Common myeloid progenitor, CD34-positive (primary cell): ENCODE measurements around the gene RASEF.
"Not testable (repeated sequence)": the region's sequence is repeated elsewhere in the genome, so short reads cannot be mapped to it uniquely, and the experiment has no call there.

Source experiments
- CTCF ChIA-PET: fragments of 350-600 bp; sonication (Branson Sonifier 250); formaldehyde crosslinking; loops from one replicate; lab custom pipeline; 2021; ENCODE audit warnings: antibody characterized with exemption; lab: Charles Lee
- POLR2A ChIA-PET: fragments of 350-600 bp; sonication (Branson Sonifier 250); formaldehyde crosslinking; loops from one replicate; lab custom pipeline; 2021; ENCODE audit warnings: antibody characterized with exemption; lab: Charles Lee
- DNase-seq, 3 donors: peaks; one replicate each; pipeline versions ENCODE4 v3.0.0 to v3.0.0-alpha.2; 2013
- H3K27ac ChIP-seq, 2 experiments: 1 replicate in 1 of 2; 2 replicates in 1 of 2; pipeline ENCODE4 v1.7.0; 2013; ENCODE audit warnings: inconsistent platforms in 2 of 2, low read length in 2 of 2, mild to moderate bottlenecking in 2 of 2, low read depth in 1 of 2, moderate library complexity in 1 of 2; ENCODE audit not compliant: severe bottlenecking in 2 of 2, insufficient read depth in 1 of 2, poor library complexity in 1 of 2
- H3K27me3 ChIP-seq, 5 experiments: replicated peaks in 2 of 5; 1 replicate in 3 of 5; 2 replicates in 2 of 5; pipeline versions ENCODE4 v1.6.1 to v1.7.0; 2013; ENCODE audit warnings: low read length in 4 of 5, mild to moderate bottlenecking in 2 of 5, moderate library complexity in 2 of 5, inconsistent platforms in 1 of 5; ENCODE audit not compliant: insufficient read depth in 5 of 5, control insufficient read depth in 4 of 5
- H3K36me3 ChIP-seq, 4 experiments: 1 replicate in 2 of 4; 2 replicates in 2 of 4; pipeline versions ENCODE4 v1.6.1 to v1.7.0; 2013; ENCODE audit warnings: low read length in 3 of 4, control low read depth in 1 of 4, mild to moderate bottlenecking in 1 of 4; ENCODE audit not compliant: control insufficient read depth in 4 of 4, insufficient read depth in 4 of 4
- H3K4me1 ChIP-seq, 4 experiments: 1 replicate in 3 of 4; 2 replicates in 1 of 4; pipeline versions ENCODE4 v1.6.1 to v1.7.1; 2013; ENCODE audit warnings: low read length in 3 of 4, mild to moderate bottlenecking in 3 of 4, control low read depth in 1 of 4, inconsistent platforms in 1 of 4, moderate library complexity in 1 of 4; ENCODE audit not compliant: control insufficient read depth in 4 of 4, insufficient read depth in 4 of 4; ENCODE audit errors: control extremely low read depth in 1 of 4
- H3K4me3 ChIP-seq, 7 experiments: 1 replicate in 4 of 7; 2 replicates in 3 of 7; pipeline versions ENCODE4 v1.5.1 to v1.7.0; 2013; ENCODE audit warnings: mild to moderate bottlenecking in 7 of 7, low read length in 6 of 7, moderate library complexity in 6 of 7, inconsistent platforms in 2 of 7, low read depth in 2 of 7, control low read depth in 1 of 7; ENCODE audit not compliant: insufficient read depth in 4 of 7, control insufficient read depth in 1 of 7; ENCODE audit errors: extremely low read depth in 1 of 7
- H3K9me3 ChIP-seq, 5 experiments: 1 replicate in 4 of 5; 2 replicates in 1 of 5; pipeline versions ENCODE4 v1.6.1 to v1.7.1; 2013; ENCODE audit warnings: low read length in 4 of 5, mild to moderate bottlenecking in 2 of 5, inconsistent platforms in 1 of 5, low read depth in 1 of 5, moderate library complexity in 1 of 5; ENCODE audit not compliant: control insufficient read depth in 4 of 5, insufficient read depth in 2 of 5; ENCODE audit errors: control extremely low read depth in 1 of 5
- WGBS: methylation state at CpG from one replicate; pipeline ENCODE4 v1.1.5; 2013; ENCODE audit not compliant: insufficient coverage; 5-methylcytosine and 5-hydroxymethylcytosine counted together

RASEF gene

DNA sequence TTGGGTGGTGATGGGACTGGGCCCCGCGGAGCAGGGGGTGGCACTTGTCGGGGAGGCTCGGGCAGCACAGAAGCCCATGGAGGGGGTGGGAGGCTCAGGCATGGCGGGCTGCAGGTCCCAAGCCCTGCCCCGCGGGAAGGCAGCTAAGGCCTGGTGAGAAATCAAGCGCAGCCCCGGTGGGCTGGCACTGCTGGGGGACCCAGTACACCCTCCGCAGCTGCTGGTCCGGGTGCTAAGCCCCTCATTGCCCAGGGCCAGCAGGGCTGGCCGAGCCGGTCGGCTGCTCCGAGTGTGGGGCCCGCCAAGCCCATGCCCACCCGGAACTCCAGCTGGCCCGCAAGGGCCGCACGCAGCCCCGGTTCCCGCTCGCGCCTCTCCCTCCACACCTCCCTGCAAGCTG is 30.4 kb upstream of the RASEF start:
- H3K27ac ChIP-seq, H3K36me3 ChIP-seq, H3K9me3 ChIP-seq, POLR2A ChIA-PET, DNase-seq, H3K4me3 ChIP-seq, H3K4me1 ChIP-seq, H3K27me3 ChIP-seq: not testable (repeated sequence)
- CTCF ChIA-PET = interaction anchor here (1.1 kb wide), 1 partner anchor 15 kb away, joined by 4 read pairs; no protein-coding TSS in a partner anchor
- WGBS = 93% methylated on average over 10 of the region's 24 CpGs

GRCh38 chr9:83081846-83082245 is 18.9 kb upstream of the RASEF start:
- Histone ChIP-seq H3K36me3 (no peaks in the 10 kb centered on the region), H3K4me3 (no peak overlapping the region), H3K9me3 (peaks cover 0 to 3% (median 0%) of the 10 kb centered on the region in 5 experiments), H3K27me3 (no peaks in the 10 kb centered on the region), H3K27ac (no peak overlapping the region), H3K4me1 (no peaks in the 10 kb centered on the region)
- ChIA-PET POLR2A (no interaction called here), CTCF (no interaction called here)
- 100% methylated on average over 5 of the region's 6 CpGs for WGBS
- DNase-seq = no peak

DNA sequence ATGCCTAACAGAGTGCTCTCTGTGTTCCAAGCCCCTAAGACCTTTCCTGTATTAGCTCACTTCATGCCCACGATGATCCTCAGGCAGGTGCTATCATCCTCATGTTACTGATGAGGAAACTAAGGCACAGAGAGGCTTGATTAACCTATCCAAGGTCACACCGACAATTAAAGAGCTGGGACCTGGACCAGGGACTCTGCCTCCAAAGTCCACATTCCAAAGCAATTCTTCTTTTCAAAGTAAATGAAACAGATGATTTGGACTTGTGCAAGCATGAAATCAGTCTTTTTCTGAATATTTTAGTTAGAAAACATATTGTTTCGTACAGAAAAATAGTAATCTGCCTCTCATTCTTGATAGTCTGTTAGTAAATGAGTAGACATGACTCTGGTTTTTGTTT is 18.1 kb upstream of the RASEF start:
- Histone ChIP-seq H3K27ac (no peak overlapping the region), H3K27me3 (no peaks in the 10 kb centered on the region), H3K4me3 (no peak overlapping the region), H3K9me3 (peaks cover 0 to 3% (median 0%) of the 10 kb centered on the region in 5 experiments), H3K36me3 (no peaks in the 10 kb centered on the region), H3K4me1 (no peaks in the 10 kb centered on the region)
- whole genome bisulfite sequencing = 100% methylated on average over 3 of the region's 3 CpGs
- ChIA-PET CTCF (no interaction called here), POLR2A (no interaction called here)
- DNase-seq = no peak

GRCh38 chr9:83075932-83076331 is 13.0 kb upstream of the RASEF start:
- CTCF ChIA-PET, H3K9me3 ChIP-seq, H3K27me3 ChIP-seq, H3K4me3 ChIP-seq, H3K4me1 ChIP-seq, H3K36me3 ChIP-seq, H3K27ac ChIP-seq, POLR2A ChIA-PET, DNase-seq: not testable (repeated sequence)
- 100% methylated on average over 3 of the region's 7 CpGs for WGBS

GRCh38 chr9:83072498-83072897 is 9.6 kb upstream of the RASEF start:
- DNase-seq, H3K36me3 ChIP-seq, CTCF ChIA-PET, H3K27me3 ChIP-seq, H3K27ac ChIP-seq, H3K9me3 ChIP-seq, H3K4me3 ChIP-seq, POLR2A ChIA-PET, H3K4me1 ChIP-seq: not testable (repeated sequence)

- POLR2A ChIA-PET = no interaction called here
- Histone ChIP-seq H3K36me3 (no peaks in the 10 kb centered on the region), H3K4me1 (no peaks in the 10 kb centered on the region), H3K4me3 (no peak overlapping the region), H3K27ac (no peak overlapping the region), H3K9me3 (no peaks in the 10 kb centered on the region), H3K27me3 (peaks cover 0 to 4% (median 0%) of the 10 kb centered on the region in 5 experiments)
- DNase-seq = no peak
- CTCF ChIA-PET = no interaction called here
- no CpG with 5 or more reads among the region's 2 CpGs for WGBS
Observed at GRCh38 chr9:83071626-83072025, 8.7 kb upstream of the RASEF start.

DNA sequence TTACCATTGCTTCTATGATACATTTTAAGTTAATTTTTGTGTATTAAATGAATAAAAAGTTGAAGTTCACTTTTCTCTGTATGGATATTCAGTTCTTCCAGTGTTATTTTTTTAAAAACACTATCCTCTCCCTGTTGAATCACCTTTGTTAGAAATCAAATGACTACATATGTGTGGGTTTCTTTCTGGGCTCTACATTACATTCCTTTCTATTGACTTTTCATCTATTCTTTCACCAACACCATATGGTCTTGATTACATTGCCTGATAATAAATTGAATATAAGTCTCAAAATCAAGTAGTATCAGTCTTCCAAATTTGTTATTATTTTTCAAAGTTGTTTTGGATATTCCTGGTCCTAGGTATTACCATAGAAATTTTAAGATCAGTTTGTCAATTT is 7.3 kb upstream of the RASEF start:
- Histone ChIP-seq H3K4me3 (no peak overlapping the region), H3K27ac (no peak overlapping the region), H3K4me1 (no peaks in the 10 kb centered on the region), H3K36me3 (no peaks in the 10 kb centered on the region), H3K9me3 (peaks cover 0 to 3% (median 0%) of the 10 kb centered on the region in 5 experiments), H3K27me3 (peaks cover 3 to 9% (median 3%) of the 10 kb centered on the region in 5 experiments)
- ChIA-PET POLR2A (no interaction called here), CTCF (no interaction called here)
- no peak for DNase-seq
